NOMO-1 treated with dmso at 0.1 percent for 144 hours (cell line): ENCODE data around the gene NMS.
"Not testable (repeated sequence)": the region's sequence is repeated elsewhere in the genome, so short reads cannot be mapped to it uniquely, and the experiment has no call there.

Source experiments
- DNase-seq: peaks from one replicate; lab custom pipeline; 2025; ENCODE audit not compliant: unreplicated experiment; lab: John Stamatoyannopoulos, UW

Gene NMS

GRCh38 chr2:100470182-100470581, at the start of gene NMS:
NMS (plus strand) TSS chr2:100470482; CDS start chr2:100470489, 7 bp downstream.
- no peak for DNase-seq

GRCh38 chr2:100422320-100423055, 47.8 kb upstream of the NMS start:
- DNase-seq: no peak

- DNase-seq: no peak
Observed at GRCh38 chr2:100423631-100424030, 46.7 kb upstream of the NMS start.

- no peak for DNase-seq
Observed at GRCh38 chr2:100424277-100424875, 45.9 kb upstream of the NMS start.

- DNase-seq: no peak
Observed at GRCh38 chr2:100425107-100425506, 45.2 kb upstream of the NMS start.

- DNase-seq: peak; percentile 25
Observed at GRCh38 chr2:100425573-100426383, 44.5 kb upstream of the NMS start.

GRCh38 chr2:100426384-100426720, 43.9 kb upstream of the NMS start:
- no peak for DNase-seq

GRCh38 chr2:100427111-100427510, 43.2 kb upstream of the NMS start:
- no peak for DNase-seq

- DNase-seq: no peak
Observed at GRCh38 chr2:100427627-100428258, 42.5 kb upstream of the NMS start.

- DNase-seq: no peak
Observed at GRCh38 chr2:100429726-100430125, 40.6 kb upstream of the NMS start.

GRCh38 chr2:100437751-100438150, 32.5 kb upstream of the NMS start:
- DNase-seq: no peak

GRCh38 chr2:100446696-100447095, 23.6 kb upstream of the NMS start:
- DNase-seq: no peak

GRCh38 chr2:100451092-100451491, 19.2 kb upstream of the NMS start:
- no peak for DNase-seq

GRCh38 chr2:100451734-100452133, 18.5 kb upstream of the NMS start:
- DNase-seq: no peak

- no peak for DNase-seq
Observed at GRCh38 chr2:100453853-100454252, 16.4 kb upstream of the NMS start.

GRCh38 chr2:100456357-100456756, 13.9 kb upstream of the NMS start:
- DNase-seq: not testable (repeated sequence)

GRCh38 chr2:100460904-100461530, 9.3 kb upstream of the NMS start:
- DNase-seq: no peak

- DNase-seq: no peak
Observed at GRCh38 chr2:100470898-100471514, 724 bp downstream of the NMS start.

GRCh38 chr2:100476606-100477005, 6.3 kb downstream of the NMS start:
- DNase-seq: no peak

- no peak for DNase-seq
Observed at GRCh38 chr2:100482741-100483140, 12.5 kb downstream of the NMS start.

- DNase-seq: no peak
Observed at GRCh38 chr2:100483895-100484294, 13.6 kb downstream of the NMS start.
